Erythroblast (primary cell): ENCODE measurements around the gene FGF14.

ENCODE experiments used
- GATA1 ChIP-seq: IDR thresholded peaks from 2 replicates; pipeline ENCODE4 v1.6.1; 2011; ENCODE audit warnings: low read depth, mild to moderate bottlenecking, control low read depth, low read length, moderate library complexity
- POLR2A ChIP-seq: IDR thresholded peaks from 2 replicates; pipeline ENCODE4 v1.6.1; 2011; ENCODE audit warnings: mild to moderate bottlenecking, low read length

- TF ChIP-seq POLR2A (no peak), GATA1 (no peak)
These were observed 193.5 kb downstream of the FGF14 start for GRCh38 chr13:102208347-102208746.
